Limb (tissue), 2 donors: ENCODE data around the gene ASB2.
A peak's percentile ranks its signal among the peaks of the same experiment; 100 is the strongest.

ENCODE experiments used
- DNase-seq, 2 donors: peaks; one replicate each; pipeline ENCODE4 v3.0.0-alpha.2; 2016; ENCODE audit errors: extremely low spot score in 2 of 2

ASB2 gene

GRCh38 chr14:93950948-93951634, 25.3 kb downstream of the ASB2 start:
- no peak for DNase-seq

- no peak for DNase-seq
Observed at GRCh38 chr14:93949511-93950075, 26.8 kb downstream of the ASB2 start.

- no peak for DNase-seq
Observed at GRCh38 chr14:93947282-93947681, 29.1 kb downstream of the ASB2 start.

GRCh38 chr14:93946541-93947090, 29.8 kb downstream of the ASB2 start:
- DNase-seq = no peak

GRCh38 chr14:93946104-93946503, 30.3 kb downstream of the ASB2 start:
- no peak for DNase-seq

GRCh38 chr14:93945070-93945399, 31.3 kb downstream of the ASB2 start:
- no peak for DNase-seq

GRCh38 chr14:93944348-93945069, 31.9 kb downstream of the ASB2 start:
- no peak for DNase-seq

GRCh38 chr14:93943930-93944329, 32.4 kb downstream of the ASB2 start:
- no peak for DNase-seq

- no peak for DNase-seq
Observed at GRCh38 chr14:93943052-93943451, 33.3 kb downstream of the ASB2 start.

GRCh38 chr14:93941293-93941910, 35.0 kb downstream of the ASB2 start:
- peak in 1 of 2 donors; percentile 62 for DNase-seq

- no peak for DNase-seq
Observed at GRCh38 chr14:93940437-93940836, 35.9 kb downstream of the ASB2 start.

GRCh38 chr14:93939304-93940229, 36.8 kb downstream of the ASB2 start:
- DNase-seq = peak; percentile 59 to 90

GRCh38 chr14:93938751-93939303, 37.5 kb downstream of the ASB2 start:
- no peak for DNase-seq

- no peak for DNase-seq
Observed at GRCh38 chr14:93937519-93937918, 38.9 kb downstream of the ASB2 start.

- DNase-seq = no peak
Observed at GRCh38 chr14:93936926-93937325, 39.4 kb downstream of the ASB2 start.

- no peak for DNase-seq
Observed at GRCh38 chr14:93936245-93936644, 40.1 kb downstream of the ASB2 start.

GRCh38 chr14:93935213-93935612, 41.2 kb downstream of the ASB2 start:
- DNase-seq = no peak

- no peak for DNase-seq
Observed at GRCh38 chr14:93932642-93933041, 43.7 kb downstream of the ASB2 start.

- no peak for DNase-seq
Observed at GRCh38 chr14:93930989-93931307, 45.4 kb downstream of the ASB2 start.

GRCh38 chr14:93930296-93930988, 45.9 kb downstream of the ASB2 start:
- no peak for DNase-seq
